Measurements from ENCODE around the gene MDN1. TPM values are rescaled to one million over a fixed set of nuclear protein-coding genes. Genes with fewer than 3 reads are reported as not detected.

Gene MDN1
- polyA plus RNA-seq, 1 of the 3 experiments (the other 2 are of a cell fraction) = 8.5 TPM

GRCh38 chr6:89640804-89641203 is 178.8 kb downstream of the MDN1 start:
- CTCF ChIA-PET = interaction anchor here (1.3 to 3.0 kb wide), 2 partner anchors 214 to 269 kb away, joined by 3 to 14 read pairs; no protein-coding TSS in a partner anchor

More at GRCh38 chr6:89640804-89641203, 178.8 kb downstream of the MDN1 start:
- Histone ChIP-seq H3K4me2 (no peak overlapping the region), H3K4me3 (ENCODE audit: low read depth in 2 of 2, low read length in 1 of 2) (no peak overlapping the region), H3K79me2 (ENCODE audit: insufficient read depth) (peaks cover 26% of the 10 kb centered on the region), H3F3A (replicated peaks; ENCODE audit: insufficient read depth) (no peaks in the 10 kb centered on the region), H3K9ac (no peak overlapping the region), H2AFZ (ENCODE audit: low read depth) (no peak overlapping the region), H3K4me1 (ENCODE audit: control insufficient read depth in 1 of 2, insufficient read depth in 2 of 2, low read depth in 1 of 2, low read length in 1 of 2) (peaks cover 6% of the 10 kb centered on the region in 2 experiments; a peak in 2 of 4 replicates), H3K9me3 (no peaks in the 10 kb centered on the region), H3K27ac (ENCODE audit: low read depth in 2 of 2, low read length in 1 of 2) (peak overlapping the region in 1 of 2 experiments; percentile 24; a peak in 1 of 4 replicates), H4K20me1 (ENCODE audit: insufficient read depth) (no peaks in the 10 kb centered on the region), H3K36me3 (replicated peaks in 1 of 2; ENCODE audit: control insufficient read depth in 1 of 2, insufficient read depth in 2 of 2, low read length in 1 of 2) (peaks cover 19 to 50% of the 10 kb centered on the region in 2 experiments), H3K27me3 (ENCODE audit: insufficient read depth) (no peaks in the 10 kb centered on the region), H3K9me2 (no peaks in the 10 kb centered on the region)
- DNase-seq = no peak
- no peak for TF ChIP-seq RAD21 (IDR thresholded peaks at IDR 0.05; ENCODE audit: low read length)
- TF ChIP-seq ZBTB33 (IDR thresholded peaks at IDR 0.05; ENCODE audit: borderline replicate concordance, low read depth) = no peak
- TF ChIP-seq SIN3A (IDR thresholded peaks at IDR 0.05; ENCODE audit: borderline replicate concordance, low read depth, low read length) = no peak
- TF ChIP-seq GABPA (IDR thresholded peaks at IDR 0.05; ENCODE audit: low read depth) = no peak
- no peak for TF ChIP-seq SMC3 (IDR thresholded peaks at IDR 0.05; ENCODE audit: low read depth, low read length)
- no peak for TF ChIP-seq GATA2 (CRISPR knock-in tag; IDR thresholded peaks at IDR 0.05)
- no peak for TF ChIP-seq MEF2A (IDR thresholded peaks at IDR 0.05; ENCODE audit: borderline replicate concordance, low read depth)
- TF ChIP-seq CTCF (IDR thresholded peaks at IDR 0.05) = no peak
- no peak for TF ChIP-seq NRF1 (IDR thresholded peaks at IDR 0.05; ENCODE audit: low read depth, low read length)
- no peak for TF ChIP-seq EZH2phosphoT487 (IDR thresholded peaks at IDR 0.05; ENCODE audit: borderline replicate concordance, low read depth)
- POLR2A ChIA-PET = no interaction called here
- 92% methylated on average over 4 of the region's 4 CpGs for WGBS (ENCODE audit: low lambda C conversion rate)

Data from SK-N-SH (cell line).